Hindlimb muscle (tissue), 1 donor: ENCODE data around the gene PTPN4. TPM values are rescaled to one million over a fixed set of nuclear protein-coding genes. Genes with fewer than 3 reads are reported as not detected.
A peak's percentile ranks its signal among the peaks of the same experiment; 100 is the strongest.
"Not testable (repeated sequence)": the region's sequence is repeated elsewhere in the genome, so short reads cannot be mapped to it uniquely, and the experiment has no call there.

ENCODE experiments used
- DNase-seq: peaks from one replicate; pipeline ENCODE4 v3.0.0-alpha.2; 2013
- polyA plus RNA-seq: library from polyadenylated mRNA; unstranded; fragments of 120-200 nt; gene quantifications from one replicate; pipeline ENCODE4 v1.2.1, GENCODE V29; 2013; ENCODE audit not compliant: insufficient read length

Gene PTPN4
- polyA plus RNA-seq, 1 donor = 16.4 TPM

DNA sequence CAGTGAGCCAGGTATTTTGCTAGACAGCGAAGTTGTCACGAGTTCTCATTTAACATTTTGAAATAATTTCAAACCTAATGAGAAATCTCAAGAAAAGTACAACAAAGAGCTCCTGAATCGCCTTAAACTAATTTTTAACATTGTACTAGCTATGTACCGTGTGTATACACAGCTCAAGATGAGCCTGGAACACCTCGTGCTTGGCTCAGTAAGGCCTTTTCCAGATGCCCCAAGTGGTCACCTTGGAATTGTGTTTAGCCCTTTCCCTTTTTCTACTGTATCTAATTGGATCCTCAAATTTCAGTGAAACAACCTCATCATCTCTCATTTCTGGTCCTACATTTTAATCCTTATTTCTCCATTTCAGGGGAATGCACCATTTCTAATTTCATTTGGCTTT lies 7.2 kb downstream of the PTPN4 start:
- no peak for DNase-seq

DNA sequence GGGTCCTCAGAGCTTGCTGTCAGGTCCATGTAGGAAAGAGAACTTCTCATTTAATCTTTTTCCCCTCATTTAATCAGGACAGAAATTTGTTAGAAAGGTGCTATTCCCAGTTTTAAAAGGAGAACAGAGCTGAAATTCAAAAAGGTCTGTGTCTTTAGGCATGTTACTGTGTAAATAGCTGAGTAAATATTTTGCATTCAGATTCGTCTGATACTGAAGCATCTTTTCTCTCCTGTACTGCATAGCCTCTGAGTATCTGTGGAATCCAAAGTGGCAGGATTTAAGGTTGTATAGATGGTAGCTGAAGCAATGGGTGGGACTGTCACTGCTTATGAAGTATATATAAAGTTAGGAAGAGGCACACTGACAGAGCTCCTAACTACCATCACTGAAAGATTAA lies 9.0 kb downstream of the PTPN4 start:
- no peak for DNase-seq

DNA sequence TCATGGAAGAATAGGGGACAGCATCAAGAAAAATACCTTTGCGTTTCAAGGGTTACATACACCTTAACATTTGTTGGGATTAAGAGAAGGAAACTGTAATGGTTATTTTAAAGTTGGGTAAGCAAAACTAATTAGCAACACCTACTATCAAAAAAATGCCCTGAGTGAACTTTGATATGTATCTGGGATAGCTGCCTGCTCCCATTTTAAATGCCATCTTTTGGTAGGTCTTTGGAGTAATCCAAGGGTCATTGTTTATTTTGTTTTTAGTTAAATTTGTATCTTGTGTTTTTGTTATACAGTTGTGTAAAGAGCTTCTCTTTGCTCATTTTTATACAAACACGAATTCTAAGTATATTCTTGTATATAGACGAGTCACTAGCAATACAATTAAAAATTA lies 9.9 kb downstream of the PTPN4 start:
- DNase-seq = no peak

DNA sequence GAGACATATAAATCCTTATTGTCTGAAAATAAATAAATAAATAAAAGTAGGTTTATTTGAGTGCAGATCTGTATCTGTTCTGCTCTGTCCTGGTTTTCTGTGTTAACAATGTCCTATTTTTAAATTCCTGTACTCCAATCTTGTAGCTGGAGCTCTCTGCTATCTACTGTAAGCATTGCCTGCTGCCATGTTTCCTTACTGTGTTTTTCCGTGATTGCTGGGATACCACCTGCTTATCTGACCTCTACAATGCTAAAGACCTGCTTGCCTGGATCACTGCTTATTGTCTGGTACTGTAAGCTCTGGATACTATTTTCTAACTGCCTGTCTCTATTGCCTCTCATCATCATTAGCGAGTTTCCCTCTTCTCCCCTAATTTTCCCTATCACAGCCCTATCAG lies 11.6 kb downstream of the PTPN4 start:
- no peak for DNase-seq

DNA sequence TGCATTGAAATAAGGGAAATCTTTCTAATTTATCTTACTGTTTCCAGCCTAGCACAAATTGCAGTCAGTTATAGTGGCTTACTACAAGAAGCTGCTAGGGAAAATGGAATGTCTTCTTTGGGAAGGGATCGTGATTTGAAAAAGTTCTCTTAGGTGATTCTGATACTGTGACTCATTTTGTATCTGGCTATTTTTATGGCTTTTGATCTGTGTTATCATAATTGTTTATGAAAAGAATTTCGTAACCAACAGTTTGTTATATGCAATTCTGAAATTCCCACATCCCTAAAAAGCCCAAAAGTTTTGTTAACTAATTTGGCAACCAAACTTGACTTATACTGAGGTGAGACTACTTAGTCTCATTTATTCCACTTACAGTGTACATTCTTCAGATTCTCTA lies 12.4 kb downstream of the PTPN4 start:
- DNase-seq = no peak

DNA sequence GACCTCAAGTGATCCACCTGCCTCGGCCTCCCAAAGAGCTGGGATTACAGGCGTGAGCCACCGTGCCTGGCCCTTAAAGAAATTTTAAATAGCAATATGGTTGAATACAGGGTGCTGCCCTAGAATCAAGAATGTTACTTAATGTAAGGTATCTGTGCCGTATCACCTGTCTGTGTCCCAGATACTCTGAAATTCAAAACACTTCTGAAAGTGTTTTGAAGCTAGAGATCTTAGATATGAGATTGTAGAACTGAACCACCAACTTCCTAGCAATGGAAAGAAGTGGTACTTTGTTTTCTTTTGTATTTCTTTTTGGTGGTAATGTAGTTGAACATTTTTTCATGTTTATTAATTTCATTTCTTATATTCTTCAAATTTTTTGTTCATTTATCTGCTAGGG lies 13.0 kb downstream of the PTPN4 start:
- DNase-seq = no peak

DNA sequence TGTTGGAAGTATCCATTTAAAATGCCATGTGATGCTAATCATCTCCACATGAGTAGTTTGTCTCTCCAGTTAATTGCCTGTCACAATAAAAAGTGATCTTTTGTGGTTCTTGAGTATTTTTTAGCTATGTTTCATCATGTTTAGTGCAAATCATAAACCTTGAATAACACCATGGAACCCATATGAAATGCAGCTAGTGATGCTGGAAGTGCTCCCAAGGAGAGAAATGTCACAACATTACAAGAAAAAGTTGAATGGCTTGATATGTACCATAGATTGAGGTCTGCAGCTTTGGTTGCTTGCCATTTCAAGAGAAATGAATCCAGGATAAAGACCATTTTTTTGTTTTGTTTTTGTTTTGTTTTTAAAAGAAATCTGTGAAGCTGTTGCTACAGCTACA lies 14.3 kb downstream of the PTPN4 start:
- no peak for DNase-seq

DNA sequence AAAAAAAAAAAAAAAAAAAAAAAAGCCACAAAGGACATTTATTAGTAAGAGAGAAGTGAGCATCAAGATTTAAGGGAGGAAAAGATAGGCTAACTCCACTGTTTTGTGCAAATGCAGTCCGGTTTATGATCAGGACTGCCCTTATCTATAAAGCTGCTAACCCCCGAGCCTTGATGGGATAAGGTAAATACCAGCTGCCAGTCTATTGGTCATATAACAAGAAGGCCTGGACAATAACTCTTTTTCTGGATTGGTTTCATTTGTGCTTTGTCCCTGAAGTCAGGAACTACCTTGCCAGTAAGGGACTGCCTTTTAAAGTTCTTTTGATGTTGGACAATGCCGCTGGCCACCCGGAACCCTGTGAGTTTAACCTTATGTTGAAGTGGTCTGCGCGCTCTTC lies 15.4 kb downstream of the PTPN4 start:
- no peak for DNase-seq

DNA sequence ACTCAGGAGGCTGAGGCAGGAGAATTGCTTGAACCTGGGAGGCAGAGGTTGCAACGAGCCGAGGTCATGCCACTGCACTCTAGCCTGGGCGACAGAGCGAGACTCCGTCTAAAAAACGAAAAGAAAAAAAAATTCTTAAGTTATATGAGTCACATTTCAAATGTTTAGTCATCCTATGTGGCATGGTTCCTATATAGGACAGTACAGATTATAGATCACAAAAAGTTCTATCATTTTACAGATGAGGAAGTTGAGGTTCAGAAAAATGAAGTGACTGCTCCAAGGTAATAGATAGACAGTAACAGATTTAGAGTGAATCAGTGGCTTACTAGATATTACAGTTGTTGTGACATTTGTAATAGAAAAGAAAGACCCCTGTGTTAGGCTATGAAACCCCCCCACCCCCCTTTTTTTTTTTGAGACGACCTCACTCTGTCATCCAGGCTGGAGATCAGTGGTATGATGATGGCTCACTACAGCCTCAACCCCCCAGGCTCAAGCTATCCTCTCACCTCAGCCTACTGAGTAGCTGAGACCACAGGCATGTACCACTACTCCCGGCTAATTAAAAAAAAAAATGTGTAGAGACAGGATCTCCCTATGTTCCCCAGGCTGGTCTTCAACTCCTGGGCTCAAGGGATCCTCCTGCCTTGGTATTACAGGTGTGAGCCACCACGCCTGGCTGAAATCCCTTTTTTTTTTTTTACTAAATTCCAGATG lies 22.7 kb downstream of the PTPN4 start:
- DNase-seq = no peak

DNA sequence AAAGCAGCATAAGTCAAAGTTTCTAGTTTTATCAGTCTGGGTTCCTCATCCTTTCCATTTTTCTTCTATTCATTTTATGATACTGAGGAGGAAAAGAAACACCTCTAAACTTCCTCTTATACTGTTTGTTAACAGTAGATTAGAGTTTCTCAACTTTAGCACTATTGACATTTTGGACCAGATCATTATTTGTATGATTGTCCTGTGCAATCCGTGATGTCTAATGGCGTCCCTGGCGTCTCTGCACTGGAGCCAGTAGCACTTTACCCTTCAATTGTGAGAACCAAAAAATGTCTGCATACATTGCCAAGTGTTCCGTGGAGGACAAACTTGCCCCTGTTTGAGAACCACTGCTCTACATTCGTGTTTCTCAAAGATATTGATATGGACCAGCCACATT lies 25.2 kb downstream of the PTPN4 start:
- no peak for DNase-seq

DNA sequence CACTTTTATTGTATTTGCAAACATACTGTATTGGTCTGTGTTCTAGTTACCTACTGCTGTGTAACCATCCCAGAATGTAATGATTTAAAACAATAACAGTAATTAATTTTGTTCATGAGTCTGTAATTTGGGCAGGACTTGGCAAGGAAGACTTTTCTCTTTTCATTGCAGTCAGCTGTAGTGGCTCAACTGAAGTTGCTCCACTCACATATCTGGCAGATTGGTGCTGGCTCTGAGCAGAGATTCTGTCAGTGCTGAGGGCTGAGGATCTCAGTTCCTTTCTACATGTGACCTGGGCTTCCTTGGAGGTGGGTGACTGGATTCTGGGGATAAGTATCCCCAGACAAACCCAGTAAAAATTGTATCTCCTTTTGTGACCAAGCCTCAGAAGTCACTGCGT lies 26.6 kb downstream of the PTPN4 start:
- DNase-seq = no peak

DNA sequence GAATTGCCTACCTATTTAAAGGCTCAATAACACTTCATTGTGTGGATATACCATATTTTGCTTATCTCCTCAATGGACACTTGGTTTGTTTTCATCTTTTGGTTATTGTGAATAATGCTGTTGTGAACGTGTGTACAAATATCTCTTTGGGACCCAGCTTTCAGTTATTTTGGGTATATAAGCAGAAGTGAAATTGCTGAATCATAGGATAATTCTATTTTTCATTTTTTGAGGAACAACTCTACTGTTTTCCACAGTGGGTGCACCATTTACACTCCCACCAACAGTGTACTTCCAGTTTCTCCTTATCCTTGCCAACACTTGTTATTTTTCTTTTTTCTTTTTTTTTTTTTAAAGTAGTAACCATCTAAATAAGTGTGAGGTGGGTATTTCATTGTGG lies 29.0 kb downstream of the PTPN4 start:
- DNase-seq = no peak

DNA sequence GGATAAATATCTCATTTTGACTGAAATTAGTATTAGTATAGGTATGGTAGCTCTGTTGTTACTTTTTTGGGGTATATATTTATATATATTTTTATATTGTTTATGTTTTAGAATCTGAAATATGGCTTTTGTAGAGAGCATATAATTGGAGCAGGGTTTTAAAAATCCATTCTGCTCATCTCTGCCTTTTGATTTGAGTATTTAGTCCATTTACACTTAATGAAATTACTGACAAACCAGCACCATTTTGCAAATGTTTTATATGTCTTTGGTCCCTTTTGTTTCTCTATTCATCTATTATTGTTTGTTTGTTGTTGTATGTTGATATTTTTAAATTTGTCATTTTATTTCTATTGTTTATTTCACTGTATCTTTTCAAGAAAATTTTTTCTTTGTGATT lies 30.7 kb downstream of the PTPN4 start:
- DNase-seq = no peak

DNA sequence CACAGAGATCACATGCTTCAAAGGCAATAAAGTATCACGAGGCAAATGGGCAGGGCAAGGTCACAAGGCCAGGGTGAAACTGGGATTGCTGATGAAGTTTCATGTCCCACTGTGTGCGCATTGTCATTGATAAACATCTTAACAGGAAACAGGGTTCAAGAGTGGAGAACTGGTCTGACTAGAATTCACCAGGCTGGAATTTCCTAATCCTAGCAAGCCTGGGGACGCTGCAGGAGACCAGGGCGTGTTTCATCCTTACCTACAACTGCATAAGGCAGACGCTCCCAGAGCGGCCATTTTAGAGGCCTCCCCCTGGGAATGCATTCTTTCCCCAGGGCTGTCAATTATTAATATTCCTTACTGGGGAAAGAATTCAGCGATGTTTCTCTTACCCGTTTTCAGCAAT lies 33.2 kb downstream of the PTPN4 start:
- DNase-seq = no peak

DNA sequence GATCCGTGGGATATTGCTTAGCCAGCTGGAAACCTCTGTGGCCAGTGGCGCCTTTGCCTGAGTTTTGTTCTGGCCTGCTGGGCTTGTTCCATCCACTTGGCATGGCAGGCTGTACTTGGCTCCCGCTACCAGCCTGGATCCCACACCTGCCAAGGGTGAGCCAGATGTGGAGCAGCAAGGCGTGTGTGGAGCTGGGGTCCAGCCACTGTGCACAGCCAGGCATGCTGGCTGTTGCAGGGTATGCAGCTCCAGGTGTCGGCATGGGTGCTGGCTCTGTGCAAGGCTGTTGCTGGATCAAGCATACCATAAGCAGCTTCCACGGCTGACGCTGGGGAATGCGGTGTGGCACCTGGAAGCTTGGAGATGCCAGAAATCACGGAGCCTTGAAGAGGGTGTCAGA lies 34.5 kb downstream of the PTPN4 start:
- no peak for DNase-seq

DNA sequence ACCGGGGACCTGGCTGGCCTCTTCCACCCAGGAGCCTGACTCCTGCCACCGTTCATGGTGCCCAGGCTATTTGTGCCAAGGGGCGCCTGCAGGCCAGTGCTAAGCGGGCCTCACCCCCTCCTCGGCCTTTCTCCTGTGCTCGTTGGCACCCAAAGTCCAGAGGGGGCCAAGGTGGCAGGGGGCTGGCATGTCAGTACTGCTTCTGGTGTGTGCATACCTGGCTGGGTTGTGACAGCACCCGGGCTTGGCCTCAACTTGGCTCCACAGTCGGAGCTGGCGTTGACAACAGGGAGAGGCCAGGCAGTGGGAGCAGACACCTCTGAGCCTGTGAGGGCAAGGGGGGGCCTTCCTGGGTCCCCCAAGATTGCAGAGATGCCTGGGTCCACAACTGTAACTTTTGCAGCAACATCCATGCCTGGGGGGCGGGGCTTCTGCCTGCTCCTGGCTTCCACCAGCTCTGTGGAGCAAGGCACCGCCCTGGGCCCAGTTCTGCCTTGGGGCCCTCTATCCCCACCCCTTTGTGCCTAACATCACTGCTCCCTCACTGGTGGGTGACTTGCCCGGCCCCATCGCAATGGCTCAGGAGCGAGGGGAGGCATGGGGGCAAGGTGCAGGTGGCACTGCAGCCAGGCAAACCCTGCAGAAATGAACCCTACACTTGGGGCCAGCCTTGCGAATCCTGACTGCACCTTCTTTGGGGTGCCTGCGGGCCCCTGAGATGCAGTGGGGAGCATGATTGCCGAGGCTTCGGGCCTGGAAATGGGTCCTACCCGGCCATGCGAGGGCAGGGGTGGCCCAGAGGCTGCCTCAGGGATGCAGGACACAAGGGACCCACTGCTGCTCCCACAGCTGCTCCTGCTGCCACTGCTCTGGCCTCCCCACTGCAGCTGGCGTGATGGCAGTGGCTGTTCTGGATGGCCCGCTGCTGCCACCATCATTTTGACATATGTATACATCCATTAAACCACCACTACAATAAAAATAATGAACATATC lies 35.9 kb downstream of the PTPN4 start:
- DNase-seq = no peak

DNA sequence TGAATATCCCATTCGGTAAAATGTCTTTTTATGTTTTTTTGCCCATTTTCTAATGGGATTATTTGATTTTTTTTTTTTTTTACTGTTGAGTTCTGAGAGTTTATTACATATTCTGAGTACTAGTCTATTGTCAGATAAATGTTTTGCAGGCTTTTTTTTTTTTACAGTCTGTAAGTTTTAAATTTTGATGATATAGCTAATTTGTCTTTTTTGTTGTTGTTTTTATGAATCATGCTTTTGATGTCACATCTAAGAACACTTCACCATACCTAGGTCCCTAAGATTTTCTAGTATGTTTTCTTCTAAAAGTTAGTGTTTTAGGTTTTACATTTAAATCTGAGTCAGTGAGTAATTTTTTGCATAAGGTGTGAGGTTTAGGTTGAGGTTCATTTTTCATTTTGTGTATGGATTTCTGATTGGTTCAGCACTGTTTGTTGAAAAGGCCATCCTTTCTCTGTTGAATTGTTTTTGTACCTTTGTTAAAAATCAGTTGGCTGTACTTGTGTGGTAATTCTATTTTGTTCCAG lies 40.7 kb downstream of the PTPN4 start:
- no peak for DNase-seq

DNA sequence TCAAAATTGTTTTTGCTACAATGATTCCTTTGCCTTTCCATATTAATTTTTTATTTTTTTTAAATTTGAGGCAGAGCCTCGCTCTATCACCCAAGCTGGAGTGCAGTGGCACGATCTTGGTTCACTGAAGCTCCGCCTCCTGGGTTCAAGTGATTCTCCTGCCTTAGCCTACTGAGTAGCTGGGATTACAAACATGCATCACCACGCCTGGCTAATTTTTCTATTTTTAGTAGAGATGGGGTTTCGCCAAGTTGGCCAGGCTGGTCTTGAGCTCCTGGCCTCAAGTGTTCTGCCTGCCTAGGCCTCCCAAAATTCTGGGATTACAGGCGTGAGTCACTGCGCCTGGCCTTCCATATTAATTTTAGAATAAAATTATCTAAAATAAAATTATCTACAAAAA lies 41.3 kb downstream of the PTPN4 start:
- DNase-seq = no peak

DNA sequence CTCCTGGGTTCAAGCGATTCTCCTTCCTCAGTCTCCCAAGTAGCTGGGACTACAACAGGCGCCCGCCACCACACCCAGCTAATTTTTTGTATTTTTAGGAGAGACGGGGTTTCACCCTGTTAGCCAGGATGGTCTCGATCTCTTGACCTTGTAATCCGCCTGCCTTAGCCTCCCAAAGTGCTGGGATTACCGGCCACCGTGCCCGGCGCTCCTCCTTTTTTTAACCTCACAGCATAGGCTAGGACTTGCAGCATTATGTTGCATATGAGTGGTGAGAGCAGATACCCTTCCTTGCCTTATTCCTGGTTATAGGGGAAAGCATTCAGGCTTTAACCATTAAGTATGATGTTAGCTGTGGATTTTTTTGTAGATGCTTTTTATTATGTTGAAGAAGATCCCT lies 42.3 kb downstream of the PTPN4 start:
- DNase-seq = not testable (repeated sequence)

DNA sequence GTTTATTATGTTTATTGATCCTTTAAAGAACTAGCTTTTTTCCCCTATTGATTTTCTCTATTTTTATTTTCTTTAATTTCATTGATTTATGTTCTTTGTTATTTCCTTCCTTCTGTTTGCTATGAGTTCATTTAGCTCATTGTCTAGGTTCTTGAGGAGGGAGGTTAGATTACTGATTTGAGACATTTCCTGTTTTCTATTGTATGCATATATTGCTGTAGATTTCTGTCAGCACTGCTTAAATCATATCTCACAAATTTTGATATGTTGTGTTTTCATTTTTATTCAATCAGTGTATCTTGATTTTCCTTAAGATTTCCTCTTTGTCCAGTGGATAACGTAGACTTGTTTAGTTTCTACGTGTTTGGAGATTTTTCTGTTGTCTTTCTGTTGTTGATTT lies 43.4 kb downstream of the PTPN4 start:
- no peak for DNase-seq

DNA sequence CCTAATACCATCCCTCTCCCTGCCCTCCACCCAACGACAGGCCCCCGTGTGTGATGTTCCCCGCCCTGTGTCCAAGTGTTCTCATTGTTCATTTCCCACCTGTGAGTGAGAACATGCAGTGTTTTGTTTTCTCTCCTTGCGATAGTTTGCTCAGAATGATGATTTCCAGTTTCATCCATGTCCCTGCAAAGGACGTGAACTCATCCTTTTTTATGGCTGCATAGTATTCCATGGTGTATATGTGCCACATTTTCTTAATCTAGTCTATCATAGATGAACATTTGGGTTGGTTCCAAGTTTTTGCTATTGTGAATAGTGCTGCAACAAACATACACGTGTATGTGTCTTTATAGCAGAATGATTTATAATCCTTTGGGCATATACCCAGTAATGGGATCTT lies 44.7 kb downstream of the PTPN4 start:
- not testable (repeated sequence) for DNase-seq

DNA sequence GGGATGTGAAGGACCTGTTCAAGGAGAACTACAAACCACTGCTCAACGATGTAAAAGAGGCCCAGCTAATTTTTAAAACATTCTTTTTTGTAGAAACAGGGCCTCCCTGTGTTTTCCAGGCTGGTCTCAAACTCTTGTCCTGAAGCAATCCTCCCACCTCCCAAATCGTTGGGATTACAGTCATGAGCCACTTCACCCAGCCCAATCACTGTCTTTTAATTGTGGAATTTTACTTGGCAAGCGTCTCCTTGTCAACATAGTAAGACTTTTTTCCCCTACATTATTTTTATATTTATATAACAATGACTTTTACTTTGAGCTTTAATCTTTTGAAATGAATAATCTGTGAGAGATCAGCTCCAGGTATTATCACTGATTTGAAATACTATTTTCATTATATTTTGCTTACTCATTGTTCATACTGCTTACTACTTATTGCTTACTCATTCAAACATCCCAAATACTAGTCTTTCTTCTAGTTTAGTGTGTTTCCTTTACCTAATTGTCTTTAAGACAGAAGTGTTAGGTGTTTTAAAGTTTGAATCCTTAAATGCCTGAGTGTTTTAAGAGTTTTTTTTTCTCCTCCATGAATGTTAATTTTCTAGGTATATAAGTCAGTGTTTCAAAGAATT lies 48.9 kb downstream of the PTPN4 start:
- DNase-seq = no peak

DNA sequence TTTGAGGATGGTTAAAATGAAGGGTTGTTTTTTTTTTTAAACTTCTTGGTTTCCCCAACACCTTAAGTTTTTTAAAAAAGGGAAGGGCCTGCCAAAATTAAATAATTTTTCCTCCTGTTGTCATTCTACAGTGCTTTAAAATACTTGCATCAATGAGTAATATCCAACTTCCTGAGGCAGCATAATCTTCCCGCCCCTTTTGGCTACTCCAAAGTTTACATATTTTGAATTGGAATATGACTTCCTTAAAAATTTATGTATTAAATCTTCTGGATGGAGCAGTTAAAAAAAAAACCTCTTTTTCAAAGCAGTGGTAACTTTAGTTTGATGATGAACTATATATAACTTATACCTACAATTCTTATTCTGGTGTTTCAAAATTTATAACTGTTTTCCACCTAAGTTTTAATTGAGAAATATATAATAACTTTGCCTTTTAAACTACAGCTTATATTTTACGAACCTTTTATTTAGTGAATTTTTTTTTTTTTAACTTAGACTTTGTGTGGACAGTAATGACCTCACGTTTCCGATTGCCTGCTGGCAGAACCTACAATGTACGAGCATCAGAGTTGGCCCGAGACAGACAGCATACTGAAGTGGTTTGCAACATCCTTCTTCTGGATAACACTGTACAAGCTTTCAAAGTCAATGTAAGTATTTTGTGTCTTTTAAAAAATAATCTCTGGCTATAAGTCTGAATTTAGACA lies 49.8 kb downstream of the PTPN4 start:
- peak; percentile 54 for DNase-seq
